Subcutaneous adipose tissue (tissue), 4 donors: Measurements from ENCODE around the gene PKP1. TPM values are rescaled to one million over a fixed set of nuclear protein-coding genes. Genes with fewer than 3 reads are reported as not detected.

ENCODE experiments used
- total RNA-seq, 4 donors: library from RNA; depleted of rRNA; stranded (reverse); fragments of >200 nt; gene quantifications; one replicate each; pipeline ENCODE4 v1.1.0, GENCODE V29; 2016
- TF ChIP-seq, protein P1 (sequence below): fragments of 450-650 bp; IDR thresholded peaks from one replicate; pipeline ENCODE4 v1.5.1; 2016; ENCODE audit warnings: low read depth, mild to moderate bottlenecking, control low read depth, antibody characterized with exemption, moderate library complexity

PKP1 gene
- total RNA-seq, 4 donors from 2014 or later: 0.51 to 13.6 (median 6.2) TPM

- TF ChIP-seq, protein P1, sequence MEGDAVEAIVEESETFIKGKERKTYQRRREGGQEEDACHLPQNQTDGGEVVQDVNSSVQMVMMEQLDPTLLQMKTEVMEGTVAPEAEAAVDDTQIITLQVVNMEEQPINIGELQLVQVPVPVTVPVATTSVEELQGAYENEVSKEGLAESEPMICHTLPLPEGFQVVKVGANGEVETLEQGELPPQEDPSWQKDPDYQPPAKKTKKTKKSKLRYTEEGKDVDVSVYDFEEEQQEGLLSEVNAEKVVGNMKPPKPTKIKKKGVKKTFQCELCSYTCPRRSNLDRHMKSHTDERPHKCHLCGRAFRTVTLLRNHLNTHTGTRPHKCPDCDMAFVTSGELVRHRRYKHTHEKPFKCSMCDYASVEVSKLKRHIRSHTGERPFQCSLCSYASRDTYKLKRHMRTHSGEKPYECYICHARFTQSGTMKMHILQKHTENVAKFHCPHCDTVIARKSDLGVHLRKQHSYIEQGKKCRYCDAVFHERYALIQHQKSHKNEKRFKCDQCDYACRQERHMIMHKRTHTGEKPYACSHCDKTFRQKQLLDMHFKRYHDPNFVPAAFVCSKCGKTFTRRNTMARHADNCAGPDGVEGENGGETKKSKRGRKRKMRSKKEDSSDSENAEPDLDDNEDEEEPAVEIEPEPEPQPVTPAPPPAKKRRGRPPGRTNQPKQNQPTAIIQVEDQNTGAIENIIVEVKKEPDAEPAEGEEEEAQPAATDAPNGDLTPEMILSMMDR: no peak
Observed at GRCh38 chr1:201336711-201337450, 53.6 kb downstream of the PKP1 start.

- TF ChIP-seq, protein P1: no peak
Observed at GRCh38 chr1:201341377-201341776, 58.1 kb downstream of the PKP1 start.

- TF ChIP-seq, protein P1: no peak
Observed at GRCh38 chr1:201344206-201345080, 61.1 kb downstream of the PKP1 start.

GRCh38 chr1:201345081-201345355 is 61.7 kb downstream of the PKP1 start:
- TF ChIP-seq, protein P1: no peak

DNA sequence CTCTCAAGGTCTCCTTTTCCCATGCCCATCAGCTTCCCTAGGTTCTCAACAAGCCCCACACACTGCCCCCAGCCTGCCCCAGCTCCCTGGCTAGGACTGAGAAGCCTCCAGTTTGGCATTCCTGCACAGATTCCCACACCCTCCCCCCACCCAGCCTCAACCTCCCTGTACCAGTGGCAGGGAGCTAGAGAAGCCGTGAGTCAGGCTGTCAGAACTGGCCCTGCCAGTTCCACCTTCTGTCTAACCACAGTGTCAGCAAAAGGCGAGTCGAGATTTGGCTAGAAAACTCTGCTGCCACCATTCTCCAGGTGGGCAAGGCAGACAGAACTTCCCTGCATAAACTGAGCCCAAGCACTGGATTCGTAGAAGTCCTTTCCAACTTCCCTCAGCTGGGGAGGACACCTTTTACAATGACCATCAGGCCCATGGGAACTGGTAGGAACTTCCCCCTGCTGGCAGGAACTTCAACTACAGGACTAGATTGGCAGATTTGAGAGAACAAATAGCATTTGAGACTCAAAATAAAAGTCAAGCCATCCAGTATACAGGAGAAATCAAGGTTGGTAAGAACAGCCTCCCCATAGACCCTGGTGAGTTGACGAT is 63.1 kb downstream of the PKP1 start:
- TF ChIP-seq, protein P1: no peak

GRCh38 chr1:201346987-201347386 is 63.7 kb downstream of the PKP1 start:
- TF ChIP-seq, protein P1: no peak

GRCh38 chr1:201347498-201348210 is 64.3 kb downstream of the PKP1 start:
- TF ChIP-seq, protein P1: no peak
